Measurements from ENCODE around the gene ALPL.

The ALPL gene

GRCh38 chr1:21604208-21604957 lies 95.2 kb downstream of the ALPL start:
- DNase-seq: no peak

- DNase-seq: no peak
These were observed 95.9 kb downstream of the ALPL start for GRCh38 chr1:21605012-21605715.

- no peak for DNase-seq
These were observed 96.9 kb downstream of the ALPL start for GRCh38 chr1:21605964-21606705.

- DNase-seq: peak; percentile 62
These were observed 98.6 kb downstream of the ALPL start for GRCh38 chr1:21607549-21608529.

GRCh38 chr1:21608798-21609197 lies 99.6 kb downstream of the ALPL start:
- no peak for DNase-seq

GRCh38 chr1:21610027-21610426 lies 100.8 kb downstream of the ALPL start:
- no peak for DNase-seq

- no peak for DNase-seq
These were observed 102.0 kb downstream of the ALPL start for GRCh38 chr1:21610989-21611785.

- DNase-seq: no peak
These were observed 102.8 kb downstream of the ALPL start for GRCh38 chr1:21612057-21612456.

GRCh38 chr1:21613072-21613867 lies 104.0 kb downstream of the ALPL start:
- no peak for DNase-seq

- no peak for DNase-seq
These were observed 105.3 kb downstream of the ALPL start for GRCh38 chr1:21614419-21615115.

- DNase-seq: no peak
These were observed 107.1 kb downstream of the ALPL start for GRCh38 chr1:21616372-21616771.

- no peak for DNase-seq
These were observed 108.0 kb downstream of the ALPL start for GRCh38 chr1:21617126-21617738.

- DNase-seq: no peak
These were observed 108.8 kb downstream of the ALPL start for GRCh38 chr1:21618059-21618458.

GRCh38 chr1:21618561-21619374 lies 109.5 kb downstream of the ALPL start:
- DNase-seq: no peak

GRCh38 chr1:21619375-21619947 lies 110.2 kb downstream of the ALPL start:
- DNase-seq: no peak

- no peak for DNase-seq
These were observed 110.8 kb downstream of the ALPL start for GRCh38 chr1:21620011-21620410.

GRCh38 chr1:21620496-21620895 lies 111.3 kb downstream of the ALPL start:
- DNase-seq: no peak

- no peak for DNase-seq
These were observed 111.8 kb downstream of the ALPL start for GRCh38 chr1:21621051-21621450.
